CD4-positive, alpha-beta T cell treated with Interleukin-2 at 100 ng/mL for 4 hours (primary cell): ENCODE results near the gene TNP2.
"Not testable (repeated sequence)": the region's sequence is repeated elsewhere in the genome, so short reads cannot be mapped to it uniquely, and the experiment has no call there.

Source experiments
- DNase-seq: peaks from one replicate; pipeline ENCODE4 v3.0.0-alpha.2; 2020; ENCODE audit warnings: low spot score

TNP2 gene

GRCh38 chr16:11239644-11240632, 29.2 kb downstream of the TNP2 start:
- DNase-seq = no peak

- DNase-seq = no peak
Measured at GRCh38 chr16:11238272-11239202, 30.6 kb downstream of the TNP2 start.

- DNase-seq = no peak
Measured at GRCh38 chr16:11236461-11237254, 32.5 kb downstream of the TNP2 start.

- DNase-seq = no peak
Measured at GRCh38 chr16:11235703-11235991, 33.5 kb downstream of the TNP2 start.

GRCh38 chr16:11234884-11235702, 34.0 kb downstream of the TNP2 start:
- no peak for DNase-seq

GRCh38 chr16:11233727-11234376, 35.3 kb downstream of the TNP2 start:
- DNase-seq = peak; percentile 82

- DNase-seq = peak; percentile 96
Measured at GRCh38 chr16:11232852-11233726, 36.0 kb downstream of the TNP2 start.

- DNase-seq = no peak
Measured at GRCh38 chr16:11232302-11232851, 36.7 kb downstream of the TNP2 start.

GRCh38 chr16:11231367-11231970, 37.7 kb downstream of the TNP2 start:
- no peak for DNase-seq

GRCh38 chr16:11229906-11230305, 39.2 kb downstream of the TNP2 start:
- DNase-seq = no peak

GRCh38 chr16:11229432-11229831, 39.7 kb downstream of the TNP2 start:
- DNase-seq = no peak

GRCh38 chr16:11225677-11226549, 43.2 kb downstream of the TNP2 start:
- no peak for DNase-seq

- peak; percentile 83 for DNase-seq
Measured at GRCh38 chr16:11224894-11225676, 44.0 kb downstream of the TNP2 start.

GRCh38 chr16:11224096-11224893, 44.8 kb downstream of the TNP2 start:
- peak; percentile 74 for DNase-seq

GRCh38 chr16:11220507-11220906, 48.6 kb downstream of the TNP2 start:
- DNase-seq = not testable (repeated sequence)

GRCh38 chr16:11219178-11219577, 49.9 kb downstream of the TNP2 start:
- no peak for DNase-seq
